ENCODE data around the gene FXYD4. TPM values are rescaled to one million over a fixed set of nuclear protein-coding genes. Genes with fewer than 3 reads are reported as not detected.

Gene FXYD4
- total RNA-seq, 1 donor from 2014 or later, result not detected

- Mint-ChIP-seq H3K36me3 (ENCODE audit: low read depth) (no peaks in the 10 kb centered on the region), H3K4me1 (ENCODE audit: low read depth) (peaks cover 15% of the 10 kb centered on the region), H3K4me3 (ENCODE audit: unreplicated experiment) (no peak overlapping the region), H3K9me3 (ENCODE audit: low read depth) (no peaks in the 10 kb centered on the region), H3K27ac (ENCODE audit: unreplicated experiment) (peak overlapping the region; percentile 23), H3K27me3 (ENCODE audit: low read depth) (no peaks in the 10 kb centered on the region)
- TF ChIP-seq, protein P1, sequence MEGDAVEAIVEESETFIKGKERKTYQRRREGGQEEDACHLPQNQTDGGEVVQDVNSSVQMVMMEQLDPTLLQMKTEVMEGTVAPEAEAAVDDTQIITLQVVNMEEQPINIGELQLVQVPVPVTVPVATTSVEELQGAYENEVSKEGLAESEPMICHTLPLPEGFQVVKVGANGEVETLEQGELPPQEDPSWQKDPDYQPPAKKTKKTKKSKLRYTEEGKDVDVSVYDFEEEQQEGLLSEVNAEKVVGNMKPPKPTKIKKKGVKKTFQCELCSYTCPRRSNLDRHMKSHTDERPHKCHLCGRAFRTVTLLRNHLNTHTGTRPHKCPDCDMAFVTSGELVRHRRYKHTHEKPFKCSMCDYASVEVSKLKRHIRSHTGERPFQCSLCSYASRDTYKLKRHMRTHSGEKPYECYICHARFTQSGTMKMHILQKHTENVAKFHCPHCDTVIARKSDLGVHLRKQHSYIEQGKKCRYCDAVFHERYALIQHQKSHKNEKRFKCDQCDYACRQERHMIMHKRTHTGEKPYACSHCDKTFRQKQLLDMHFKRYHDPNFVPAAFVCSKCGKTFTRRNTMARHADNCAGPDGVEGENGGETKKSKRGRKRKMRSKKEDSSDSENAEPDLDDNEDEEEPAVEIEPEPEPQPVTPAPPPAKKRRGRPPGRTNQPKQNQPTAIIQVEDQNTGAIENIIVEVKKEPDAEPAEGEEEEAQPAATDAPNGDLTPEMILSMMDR (IDR thresholded peaks at IDR 0.05), result no peak
- DNase-seq (ENCODE audit: low spot score), result no peak
These were observed 11.3 kb upstream of the FXYD4 start for GRCh38 chr10:43360086-43360485.

DNA sequence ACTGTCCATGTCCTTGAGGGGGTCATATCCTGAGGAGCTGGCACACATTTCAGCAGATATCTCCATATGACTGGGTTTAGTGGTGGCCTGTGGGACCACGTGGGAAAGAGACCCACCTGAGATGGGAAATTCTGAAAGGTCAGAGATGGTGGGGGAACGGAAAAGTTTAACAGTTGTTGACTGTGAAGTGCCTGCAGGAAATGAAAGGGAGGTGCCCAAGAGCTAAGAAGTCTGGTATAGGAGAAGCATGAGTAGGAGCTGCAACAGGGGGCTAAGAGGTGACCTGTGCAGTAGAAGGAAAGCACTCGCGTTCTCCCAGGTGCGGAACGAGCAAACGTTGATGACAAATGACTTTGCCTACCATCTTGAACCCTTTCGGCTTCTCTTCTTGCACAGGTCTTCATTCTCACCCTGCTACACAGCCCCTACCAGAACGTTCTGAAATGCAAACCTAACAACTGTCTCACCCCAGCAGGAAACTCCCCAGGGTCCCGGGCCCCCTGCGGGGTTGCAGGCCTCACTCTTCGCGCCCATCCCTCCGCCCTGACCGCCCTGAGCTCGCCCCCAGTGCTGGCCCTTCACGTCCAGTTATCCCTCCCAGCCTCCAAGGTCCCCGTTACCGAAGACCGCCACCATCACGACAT lies 9.8 kb upstream of the FXYD4 start:
- Mint-ChIP-seq H3K27ac (ENCODE audit: unreplicated experiment) (no peak overlapping the region), H3K4me1 (ENCODE audit: low read depth) (peaks cover 9% of the 10 kb centered on the region), H3K4me3 (ENCODE audit: unreplicated experiment) (peak overlapping the region; percentile 71), H3K9me3 (ENCODE audit: low read depth) (no peaks in the 10 kb centered on the region), H3K36me3 (ENCODE audit: low read depth) (no peaks in the 10 kb centered on the region), H3K27me3 (ENCODE audit: low read depth) (no peaks in the 10 kb centered on the region)
- TF ChIP-seq, protein P1 (IDR thresholded peaks at IDR 0.05), result no peak
- DNase-seq (ENCODE audit: low spot score), result no peak

DNA sequence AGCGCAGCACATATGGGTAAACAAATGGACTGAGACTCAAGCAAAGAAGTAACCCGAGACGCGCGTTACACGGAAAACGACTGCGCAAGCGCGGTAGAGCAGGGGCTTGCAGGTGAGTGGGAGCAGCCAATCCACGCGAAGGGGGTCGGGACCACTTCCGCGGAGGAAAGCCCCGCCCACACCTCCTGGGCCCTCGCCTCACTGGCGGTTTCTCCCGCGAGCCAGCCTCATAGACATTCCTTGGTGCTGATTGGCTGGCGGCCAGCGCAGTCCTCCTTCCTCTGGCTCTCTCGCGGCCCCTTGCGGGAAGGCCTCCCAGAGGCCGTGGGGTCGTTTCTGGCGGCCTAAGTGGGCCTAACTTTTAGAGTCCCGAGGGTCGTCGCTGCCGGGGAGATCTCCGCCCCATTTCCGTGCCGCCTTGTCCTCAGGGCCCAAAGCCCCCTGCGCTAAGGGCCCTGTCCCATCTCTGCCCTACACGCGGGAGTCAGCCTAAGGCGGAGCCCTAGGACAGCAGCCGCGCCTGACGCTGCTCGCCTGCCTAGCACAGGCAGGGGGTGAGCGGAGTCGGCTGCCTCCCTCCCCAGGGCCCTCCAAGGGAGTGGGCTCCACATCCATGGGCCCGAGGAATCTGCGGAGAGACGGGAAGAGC lies 9.1 kb upstream of the FXYD4 start:
- Mint-ChIP-seq H3K4me3 (ENCODE audit: unreplicated experiment) (peak overlapping the region; percentile 71), H3K36me3 (ENCODE audit: low read depth) (no peaks in the 10 kb centered on the region), H3K9me3 (ENCODE audit: low read depth) (no peaks in the 10 kb centered on the region), H3K27me3 (ENCODE audit: low read depth) (no peaks in the 10 kb centered on the region), H3K4me1 (ENCODE audit: low read depth) (peaks cover 9% of the 10 kb centered on the region), H3K27ac (ENCODE audit: unreplicated experiment) (no peak overlapping the region)
- TF ChIP-seq, protein P1 (IDR thresholded peaks at IDR 0.05), result peak; percentile 60
- DNase-seq (ENCODE audit: low spot score), result no peak

DNA sequence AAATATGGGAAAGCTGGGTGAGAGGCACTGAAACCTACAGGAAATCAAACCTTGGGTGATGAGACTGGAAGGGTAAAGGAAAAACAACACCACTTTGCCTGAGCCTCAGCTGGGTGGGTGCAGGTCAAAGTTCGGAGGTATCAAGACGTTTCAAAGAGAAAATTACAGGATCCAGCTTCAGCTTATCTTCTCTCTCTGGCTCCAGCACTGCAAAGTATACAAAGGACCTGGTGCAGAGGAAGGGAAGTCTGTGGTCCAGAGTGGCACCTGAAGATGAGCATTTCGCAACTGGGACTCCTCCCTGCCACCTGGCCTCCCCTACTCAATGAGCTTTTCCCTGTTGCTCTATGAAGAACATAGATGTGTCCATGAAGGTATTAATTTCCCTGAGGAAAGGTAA lies 6.4 kb upstream of the FXYD4 start:
- Mint-ChIP-seq H3K27me3 (ENCODE audit: low read depth) (no peaks in the 10 kb centered on the region), H3K9me3 (ENCODE audit: low read depth) (no peaks in the 10 kb centered on the region), H3K4me1 (ENCODE audit: low read depth) (peaks cover 9% of the 10 kb centered on the region), H3K27ac (ENCODE audit: unreplicated experiment) (no peak overlapping the region), H3K4me3 (ENCODE audit: unreplicated experiment) (no peak overlapping the region), H3K36me3 (ENCODE audit: low read depth) (no peaks in the 10 kb centered on the region)
- DNase-seq (ENCODE audit: low spot score), result peak; percentile 8
- TF ChIP-seq, protein P1 (IDR thresholded peaks at IDR 0.05), result no peak

GRCh38 chr10:43369921-43370320 lies 1.5 kb upstream of the FXYD4 start:
- H3K4me1 Mint-ChIP-seq (ENCODE audit: low read depth), result no peaks in the 10 kb centered on the region
- TF ChIP-seq, protein P1 (IDR thresholded peaks at IDR 0.05), result no peak
- no peak overlapping the region for H3K4me3 Mint-ChIP-seq (ENCODE audit: unreplicated experiment)
- no peaks in the 10 kb centered on the region for H3K36me3 Mint-ChIP-seq (ENCODE audit: low read depth)
- no peaks in the 10 kb centered on the region for H3K27me3 Mint-ChIP-seq (ENCODE audit: low read depth)
- H3K27ac Mint-ChIP-seq (ENCODE audit: unreplicated experiment), result no peak overlapping the region
- H3K9me3 Mint-ChIP-seq (ENCODE audit: low read depth), result no peaks in the 10 kb centered on the region
- peak; percentile 29 for DNase-seq (ENCODE audit: low spot score)
